AG04449 (cell line): ENCODE results near the gene ATN1.
A peak's percentile ranks its signal among the peaks of the same experiment; 100 is the strongest.

ENCODE experiments used
- CTCF ChIA-PET: fragments of 350-600 bp; formaldehyde crosslinking; extraction: SDS; loops from one replicate; lab custom pipeline; 2021; ENCODE audit warnings: antibody characterized with exemption; lab: Yijun Ruan, JAX
- POLR2A ChIA-PET: fragments of 400-600, 350-600 bp; formaldehyde crosslinking; extraction: SDS; loops from one replicate; lab custom pipeline; 2020; ENCODE audit warnings: antibody characterized with exemption, inconsistent platforms; lab: Yijun Ruan, JAX
- DNase-seq: peaks from one replicate; pipeline ENCODE4 v3.0.0-alpha.2; 2010; ENCODE audit warnings: low read depth, low spot score
- H3K4me3 ChIP-seq: 2 replicates; pipeline ENCODE4 v1.5.1; 2011; ENCODE audit warnings: low read depth, mild to moderate bottlenecking, control low read depth, low read length
- TF ChIP-seq, protein P1 (sequence below): IDR thresholded peaks from one replicate; pipeline ENCODE4 v1.5.1; 2011; ENCODE audit warnings: mild to moderate bottlenecking, moderate library complexity, low read length, control low read depth, inconsistent platforms; ENCODE audit not compliant: insufficient read depth; ENCODE audit errors: missing control alignments

The ATN1 gene

DNA sequence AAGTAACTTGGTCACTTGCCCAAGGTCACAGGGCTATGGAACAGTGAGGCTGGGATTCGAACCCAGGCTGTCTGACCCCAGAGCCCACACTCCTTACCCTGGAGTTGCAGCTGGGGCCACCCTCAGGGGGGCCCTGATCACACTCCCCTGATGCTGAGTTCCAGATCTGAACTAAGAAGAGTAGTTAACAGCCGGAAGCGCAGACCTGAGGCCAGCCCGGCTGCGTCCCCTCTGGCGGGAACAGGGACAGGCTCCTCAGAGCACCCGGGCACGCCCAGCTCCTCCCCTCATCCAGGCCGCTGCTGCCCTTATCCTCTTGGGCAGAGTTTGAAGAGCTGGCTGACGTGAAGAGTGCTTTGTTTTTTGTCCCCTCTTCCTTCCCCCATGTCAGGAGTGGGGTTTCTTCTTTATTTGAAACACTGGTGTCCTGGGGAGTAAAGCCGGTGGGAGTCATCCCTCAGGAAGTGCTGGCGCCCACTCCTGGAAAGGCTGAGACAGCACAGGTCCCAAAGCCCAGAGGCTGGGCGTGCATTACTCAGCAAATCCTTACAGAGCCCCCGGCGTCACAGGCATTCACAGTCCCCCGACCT, 34.0 kb downstream of the ATN1 start:
- no peak for DNase-seq
- TF ChIP-seq, protein P1, sequence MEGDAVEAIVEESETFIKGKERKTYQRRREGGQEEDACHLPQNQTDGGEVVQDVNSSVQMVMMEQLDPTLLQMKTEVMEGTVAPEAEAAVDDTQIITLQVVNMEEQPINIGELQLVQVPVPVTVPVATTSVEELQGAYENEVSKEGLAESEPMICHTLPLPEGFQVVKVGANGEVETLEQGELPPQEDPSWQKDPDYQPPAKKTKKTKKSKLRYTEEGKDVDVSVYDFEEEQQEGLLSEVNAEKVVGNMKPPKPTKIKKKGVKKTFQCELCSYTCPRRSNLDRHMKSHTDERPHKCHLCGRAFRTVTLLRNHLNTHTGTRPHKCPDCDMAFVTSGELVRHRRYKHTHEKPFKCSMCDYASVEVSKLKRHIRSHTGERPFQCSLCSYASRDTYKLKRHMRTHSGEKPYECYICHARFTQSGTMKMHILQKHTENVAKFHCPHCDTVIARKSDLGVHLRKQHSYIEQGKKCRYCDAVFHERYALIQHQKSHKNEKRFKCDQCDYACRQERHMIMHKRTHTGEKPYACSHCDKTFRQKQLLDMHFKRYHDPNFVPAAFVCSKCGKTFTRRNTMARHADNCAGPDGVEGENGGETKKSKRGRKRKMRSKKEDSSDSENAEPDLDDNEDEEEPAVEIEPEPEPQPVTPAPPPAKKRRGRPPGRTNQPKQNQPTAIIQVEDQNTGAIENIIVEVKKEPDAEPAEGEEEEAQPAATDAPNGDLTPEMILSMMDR = peak; percentile 72
- POLR2A ChIA-PET = no interaction called here
- CTCF ChIA-PET = interaction anchor here (1.0 to 13.5 kb wide), 10 partner anchors 14 to 150 kb away, joined by 3 to 226 read pairs (median 18); partner anchors contain the start of genes ATN1, C12orf57, PTPN6 and RNU7-1
- H3K4me3 ChIP-seq = peak overlapping the region; percentile 10

DNA sequence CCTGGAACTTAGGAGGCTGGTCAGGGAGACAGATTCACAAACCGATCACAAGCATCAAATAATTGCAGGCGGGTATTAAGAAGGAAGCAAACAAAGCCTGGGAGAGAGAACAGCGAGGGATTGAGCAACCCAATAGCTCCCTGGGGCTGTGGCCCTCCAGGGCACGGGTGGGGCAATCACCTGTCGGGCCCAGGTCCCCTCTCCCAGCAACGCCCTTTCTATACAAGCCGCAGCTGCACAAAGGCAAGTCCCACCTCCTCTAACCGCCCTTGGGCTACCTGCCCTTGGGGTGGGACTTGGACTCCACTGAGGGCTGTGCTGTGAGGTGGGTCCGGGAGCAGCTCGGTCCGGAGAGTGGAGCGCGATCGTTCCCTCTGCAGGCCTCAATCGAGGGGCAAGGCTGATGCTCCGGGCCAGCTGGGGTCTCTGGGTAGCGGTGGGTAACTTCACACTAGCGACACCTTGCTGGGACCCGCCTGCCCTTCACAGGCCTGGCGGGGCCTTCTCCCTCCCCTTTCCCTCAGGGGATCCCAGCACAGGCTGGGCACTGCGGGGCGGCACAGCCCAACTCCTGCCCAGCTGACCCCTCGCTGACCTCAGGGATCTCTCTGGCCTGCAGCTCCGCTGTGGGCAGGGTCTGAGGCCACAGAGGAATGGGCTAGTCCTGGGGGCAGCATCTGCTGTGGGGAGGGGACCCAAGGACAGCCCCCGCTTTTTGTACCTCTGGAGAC, 34.7 kb downstream of the ATN1 start:
- no peak overlapping the region for H3K4me3 ChIP-seq
- ChIA-PET CTCF (interaction anchor here (1.0 to 13.5 kb wide), 12 partner anchors 8 to 150 kb away, joined by 3 to 226 read pairs (median 11); partner anchors contain the start of genes ATN1, C12orf57, PTPN6 and RNU7-1), POLR2A (no interaction called here)
- TF ChIP-seq, protein P1 = no peak
- DNase-seq = no peak

DNA sequence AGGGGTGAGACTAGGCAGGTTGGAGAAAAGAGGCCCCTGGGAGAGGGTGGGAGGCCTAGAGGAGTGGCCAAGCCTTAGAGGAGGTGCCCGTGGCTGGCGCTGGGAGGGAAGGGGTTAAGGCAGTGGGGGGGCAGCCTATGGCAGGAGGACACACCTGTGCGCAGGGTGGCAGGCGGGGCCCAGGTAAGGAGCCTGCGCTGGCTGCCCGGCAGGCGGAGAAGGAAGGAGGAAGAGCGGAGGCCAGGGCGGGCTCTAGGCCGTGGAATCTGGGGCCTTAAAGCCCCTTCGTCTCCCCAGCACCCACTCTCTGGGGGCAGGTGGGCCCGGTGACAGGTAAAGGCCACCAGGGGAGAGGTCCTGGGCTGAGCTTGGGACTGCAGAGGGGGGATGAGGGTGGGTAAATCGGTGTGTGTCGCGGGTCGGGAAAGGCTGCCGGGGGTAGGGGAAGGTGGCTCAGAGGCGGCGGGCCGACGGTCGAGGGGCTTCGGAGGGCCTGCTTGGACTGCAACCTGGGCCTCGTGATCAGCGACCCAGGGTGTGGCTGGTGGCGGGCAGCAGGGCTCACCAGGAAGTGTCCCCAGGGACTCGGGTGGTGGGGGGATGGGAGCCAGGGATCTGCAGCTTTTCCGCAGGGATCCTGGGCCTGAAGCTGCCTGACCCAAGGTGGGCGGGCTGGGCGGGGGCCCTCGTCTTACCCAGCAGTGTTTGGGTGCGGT, 35.4 kb downstream of the ATN1 start:
- ChIA-PET CTCF (interaction anchor here (0.6 to 13.5 kb wide), 17 partner anchors 8 to 182 kb away, joined by 3 to 226 read pairs (median 8); partner anchors contain the start of genes ATN1, C12orf57, C1RL and PTPN6), POLR2A (interaction anchor here (1.1 kb wide), 1 partner anchor 19 kb away, joined by 6 read pairs; the partner anchor contains the start of genes C12orf57 and RNU7-1)
- TF ChIP-seq, protein P1 = no peak
- no peak for DNase-seq
- H3K4me3 ChIP-seq = no peak overlapping the region

DNA sequence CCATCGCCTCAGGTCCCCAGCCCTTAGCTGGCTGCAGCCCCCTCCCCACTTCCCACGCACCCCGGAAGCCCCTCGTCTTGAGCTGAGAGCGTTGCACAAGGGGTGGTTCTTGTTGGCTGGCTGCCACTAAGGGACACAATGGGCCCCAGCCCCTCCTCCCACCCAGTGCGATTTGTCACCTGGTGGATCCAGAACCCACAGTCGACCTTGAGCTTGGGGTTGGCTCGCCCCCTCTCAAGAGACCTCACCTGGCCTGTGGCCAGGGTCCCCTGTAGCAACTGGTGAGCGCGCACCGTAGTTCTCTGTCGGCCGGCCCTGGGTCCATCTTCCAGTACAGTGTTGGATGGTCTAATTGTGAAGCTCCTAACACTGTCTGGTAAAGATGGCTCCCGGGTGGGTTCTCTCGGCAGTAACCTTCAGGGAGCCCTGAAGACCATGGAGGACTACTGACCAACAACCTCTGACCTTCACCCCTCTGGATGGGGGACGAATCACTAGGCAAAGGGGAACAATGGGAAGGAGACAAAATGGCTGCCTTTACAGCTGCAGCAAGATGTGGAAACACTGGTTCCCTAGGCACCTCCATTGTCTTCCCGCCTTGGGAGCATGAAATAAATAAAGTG, 36.1 kb downstream of the ATN1 start:
- ChIA-PET POLR2A (interaction anchor here (0.9 to 1.1 kb wide), 2 partner anchors 20 to 91 kb away, joined by 3 to 6 read pairs; partner anchors contain the start of genes C12orf57, RNU7-1 and SPSB2), CTCF (interaction anchor here (0.6 to 13.5 kb wide), 28 partner anchors 9 to 181 kb away, joined by 3 to 226 read pairs (median 6); partner anchors contain the start of genes ATN1, C12orf57, C1RL and LPCAT3)
- no peak for DNase-seq
- TF ChIP-seq, protein P1 = no peak
- no peak overlapping the region for H3K4me3 ChIP-seq

DNA sequence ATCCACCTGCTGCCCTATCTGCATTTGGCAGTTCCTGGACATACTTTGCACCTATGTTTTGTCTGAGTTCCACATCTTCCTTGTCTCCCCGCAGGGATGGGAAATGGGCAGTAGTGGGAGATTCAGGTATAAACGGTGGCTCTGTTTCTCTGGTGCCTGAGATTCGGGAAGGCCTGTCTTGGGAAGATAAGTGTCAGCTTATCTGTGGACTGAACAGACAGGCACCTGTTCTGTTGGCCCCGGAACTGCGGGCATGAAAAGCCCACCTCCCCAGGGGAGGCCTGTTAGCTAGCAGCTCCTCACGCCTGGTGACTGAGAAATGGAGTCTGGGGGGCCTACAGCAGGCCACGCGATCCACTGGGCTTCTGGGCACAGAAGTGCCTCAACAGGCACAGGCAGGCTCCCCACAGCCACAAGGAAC, 36.9 kb downstream of the ATN1 start:
- TF ChIP-seq, protein P1 = no peak
- H3K4me3 ChIP-seq = no peak overlapping the region
- ChIA-PET POLR2A (interaction anchor here (0.9 to 1.3 kb wide), 3 partner anchors 20 to 91 kb away, joined by 3 to 8 read pairs (median 6); partner anchors contain the start of genes C12orf57, RNU7-1 and SPSB2), CTCF (interaction anchor here (0.6 to 13.5 kb wide), 36 partner anchors 8 to 346 kb away, joined by 3 to 226 read pairs (median 4); partner anchors contain the start of genes ATN1, C12orf57, LPCAT3 and LRRC23)
- no peak for DNase-seq
